ENCODE measurements around the gene ABHD2.
A peak's percentile ranks its signal among the peaks of the same experiment; 100 is the strongest.
"Not testable (repeated sequence)": the region's sequence is repeated elsewhere in the genome, so short reads cannot be mapped to it uniquely, and the experiment has no call there.

The ABHD2 gene

GRCh38 chr15:89075101-89075640 is 13.1 kb upstream of the ABHD2 start:
- DNase-seq = no peak

GRCh38 chr15:89075846-89076245 is 12.4 kb upstream of the ABHD2 start:
- DNase-seq = no peak

- DNase-seq = no peak
Observed at GRCh38 chr15:89077750-89078149, 10.5 kb upstream of the ABHD2 start.

DNA sequence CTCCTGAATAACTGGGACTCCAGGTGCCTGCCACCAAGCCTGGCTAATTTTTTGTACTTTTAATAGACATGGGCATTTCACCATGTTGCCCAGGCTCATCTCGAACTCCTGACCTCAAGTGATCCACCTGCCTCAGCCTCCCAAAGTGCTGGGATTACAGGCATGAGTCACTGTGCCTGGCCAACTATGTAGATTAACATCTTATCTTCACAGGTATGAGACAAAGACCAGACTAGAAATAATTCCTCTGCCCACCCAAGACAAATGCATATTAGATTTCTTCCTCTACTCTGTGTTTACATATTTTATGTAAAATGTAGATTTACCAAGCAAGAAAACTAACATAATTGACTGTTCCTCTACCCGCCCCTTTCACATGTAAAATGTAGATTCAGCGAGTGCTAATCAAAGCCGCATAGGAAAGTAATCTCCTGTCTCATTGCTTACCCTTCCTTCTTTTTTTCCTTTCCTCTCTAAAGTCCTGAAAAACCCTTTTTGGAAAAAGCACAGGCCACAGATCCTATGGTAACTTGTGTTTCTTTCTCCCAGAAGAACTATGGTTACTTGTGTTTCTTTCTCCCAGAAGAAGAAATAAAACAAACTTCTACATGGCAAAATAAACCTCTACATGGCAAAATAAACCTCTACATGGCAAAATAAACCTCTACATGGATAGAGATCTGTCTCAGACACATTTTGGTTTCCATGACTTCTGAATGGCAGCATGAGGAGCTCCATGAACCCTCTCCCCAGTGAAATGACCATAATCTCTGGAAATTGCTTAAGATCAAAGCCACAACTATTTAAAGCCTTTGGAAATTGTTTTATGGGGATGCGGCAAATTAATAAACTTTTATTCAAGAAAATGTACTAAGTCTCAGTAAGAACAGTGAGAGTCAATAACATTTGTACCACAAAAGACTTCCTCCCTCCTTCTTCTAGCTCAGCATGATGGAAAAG is 9.1 kb upstream of the ABHD2 start:
- no peak for DNase-seq

DNA sequence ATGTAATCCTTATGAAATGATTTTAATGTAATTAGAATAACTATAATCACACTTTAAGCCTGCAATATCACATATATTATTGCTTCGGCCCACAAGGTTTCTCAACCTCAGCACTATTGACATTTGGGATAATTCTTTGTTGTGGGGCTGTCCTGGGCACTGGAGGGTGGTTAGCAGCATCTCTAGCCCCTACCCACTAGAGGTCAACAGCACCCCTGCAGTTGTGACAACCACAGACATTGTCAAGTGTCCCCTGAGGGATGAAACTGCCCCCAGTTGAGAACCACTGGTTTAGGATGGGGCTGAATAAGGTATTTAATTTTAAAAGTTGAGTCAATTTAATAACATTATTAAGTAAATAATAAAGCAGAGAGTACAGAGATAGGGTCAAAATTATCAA is 6.4 kb upstream of the ABHD2 start:
- DNase-seq = no peak

- no peak for DNase-seq
Observed at GRCh38 chr15:89083246-89083645, 5.0 kb upstream of the ABHD2 start.

DNA sequence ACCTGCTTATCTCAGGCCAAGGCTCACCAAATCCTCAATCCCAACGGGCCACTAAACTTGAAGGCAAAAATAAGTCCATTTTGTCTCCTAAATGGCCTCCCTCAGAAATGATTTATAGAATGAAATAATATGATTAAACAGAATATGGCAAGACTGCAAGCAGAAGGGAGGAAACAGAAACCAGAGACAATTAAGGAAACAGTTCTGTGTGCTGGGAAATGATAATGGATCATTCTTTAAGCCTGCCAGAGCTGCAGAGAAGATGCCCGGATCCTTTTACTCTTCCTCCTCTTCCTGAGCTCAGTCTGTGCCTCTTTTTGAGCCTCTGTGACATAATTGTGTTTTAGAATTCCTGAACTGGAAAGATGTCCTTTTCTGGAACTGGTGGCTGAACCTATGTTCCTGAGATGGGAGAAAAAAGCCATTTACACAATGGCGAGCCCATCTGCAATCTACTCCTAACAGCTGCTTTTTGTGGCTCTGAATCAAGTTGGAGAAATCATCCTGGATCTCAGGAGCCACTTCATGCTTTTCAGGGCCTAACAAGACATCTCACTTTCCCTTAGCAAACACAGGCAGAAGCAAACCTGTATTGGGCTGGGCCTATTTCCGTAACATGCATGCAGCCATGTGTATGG is 2.8 kb upstream of the ABHD2 start:
- no peak for DNase-seq

DNA sequence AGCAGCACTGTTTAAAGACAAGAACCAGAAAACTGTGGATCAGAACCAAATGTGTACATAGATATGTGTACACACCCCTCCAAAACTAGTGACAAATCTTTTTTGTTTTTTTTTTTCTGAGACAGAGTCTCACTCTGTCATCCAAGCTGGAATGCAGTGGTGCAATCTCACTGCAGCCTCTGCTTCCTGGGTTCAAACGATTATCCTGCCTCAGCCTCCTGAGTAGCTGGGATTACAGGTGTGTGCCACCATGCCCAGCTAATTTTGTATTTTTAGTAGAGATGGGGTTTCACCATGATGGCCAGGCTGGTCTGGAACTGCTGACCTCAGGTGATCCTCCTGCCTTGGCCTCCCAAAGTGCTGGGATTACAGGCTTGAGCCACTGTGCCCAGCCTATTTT is 2.3 kb upstream of the ABHD2 start:
- DNase-seq = not testable (repeated sequence)

GRCh38 chr15:89086390-89086789 is 1.9 kb upstream of the ABHD2 start:
- not testable (repeated sequence) for DNase-seq

GRCh38 chr15:89087161-89087829 is 961 bp upstream of the ABHD2 start:
- DNase-seq = no peak

GRCh38 chr15:89088605-89089315 is 504 bp downstream of the ABHD2 start:
- no peak for DNase-seq

DNA sequence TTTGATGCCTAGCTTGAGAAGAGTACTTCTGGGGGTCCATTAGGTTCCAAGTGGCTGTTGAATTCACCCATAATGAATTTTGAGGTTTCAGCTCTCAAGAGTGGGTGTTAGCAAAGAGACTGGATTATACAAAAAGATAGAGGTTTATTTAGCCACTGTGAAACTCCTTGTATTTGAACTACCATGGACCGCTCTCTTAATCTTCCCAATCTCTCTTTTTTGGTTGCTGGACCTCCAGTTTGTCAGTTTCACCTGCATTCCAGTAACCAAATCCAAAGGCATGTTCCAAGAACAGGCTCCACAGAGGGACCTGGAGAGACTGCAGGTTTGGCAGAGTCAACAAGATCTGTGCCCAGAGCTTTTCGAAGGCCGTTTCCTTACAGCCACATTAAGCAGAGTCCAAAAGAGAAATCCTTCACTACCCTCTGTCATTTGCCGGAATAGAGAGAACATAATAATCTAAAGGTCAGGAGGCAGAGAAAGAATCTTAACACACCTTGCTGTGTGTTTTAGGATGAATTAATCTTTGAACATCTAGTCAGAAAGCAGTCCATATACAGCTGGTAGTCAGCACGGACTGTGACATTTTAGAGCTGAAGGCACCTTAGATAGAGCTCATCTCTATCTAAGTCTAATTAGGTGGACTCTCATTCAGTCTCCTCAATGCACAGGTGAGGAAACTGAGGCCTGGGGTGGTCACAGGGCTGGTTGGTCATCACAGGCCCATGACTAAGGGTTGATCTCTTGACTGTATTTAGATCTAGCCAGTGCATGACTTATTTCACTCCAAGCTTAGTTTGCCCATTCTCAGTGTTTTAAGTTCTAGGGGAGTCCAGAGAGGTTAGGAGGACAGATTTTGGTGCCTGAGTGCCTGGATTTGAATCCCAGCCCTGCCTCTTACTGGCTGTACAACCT is 1.3 kb downstream of the ABHD2 start:
- no peak for DNase-seq

DNA sequence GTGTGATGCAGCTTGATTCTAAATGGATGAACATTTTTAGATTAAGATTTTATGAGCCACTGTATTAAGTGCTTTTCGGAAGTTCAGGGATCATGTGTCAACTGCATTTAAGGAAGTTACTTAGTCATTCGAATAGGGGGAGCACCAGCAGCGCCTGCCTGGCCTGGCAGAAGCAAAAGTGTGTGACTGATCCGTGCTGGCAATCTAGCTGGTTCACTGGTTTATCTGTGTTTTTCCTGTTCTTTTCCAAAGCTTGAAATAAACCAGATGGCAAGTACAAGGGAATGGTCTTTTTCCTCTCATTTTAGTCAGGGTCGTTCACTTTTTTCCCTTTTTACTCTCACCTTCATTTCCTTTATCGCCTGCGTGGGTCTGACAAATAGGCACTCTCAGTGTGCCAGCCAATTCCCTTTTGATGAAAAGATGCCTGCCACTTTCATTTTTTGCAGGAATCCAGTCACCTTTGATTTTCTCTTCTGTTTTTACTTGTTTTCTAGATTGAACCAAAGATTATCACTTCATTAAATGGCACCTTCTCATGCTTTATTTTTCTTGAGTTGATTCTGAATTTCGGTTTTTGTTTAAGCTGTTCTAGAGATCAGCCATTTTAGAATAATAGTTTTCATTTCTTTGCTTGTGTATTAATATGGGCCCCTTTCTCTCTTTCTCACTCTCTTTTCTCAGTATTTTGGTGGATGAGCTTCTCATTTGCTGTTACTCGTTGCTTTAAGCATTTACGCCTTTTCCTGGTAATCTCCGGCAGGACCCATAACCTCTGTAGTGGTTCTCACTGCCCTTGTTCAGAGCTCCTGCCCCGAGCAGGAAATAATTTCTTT is 2.8 kb downstream of the ABHD2 start:
- peak; percentile 49 to 60 for DNase-seq

DNA sequence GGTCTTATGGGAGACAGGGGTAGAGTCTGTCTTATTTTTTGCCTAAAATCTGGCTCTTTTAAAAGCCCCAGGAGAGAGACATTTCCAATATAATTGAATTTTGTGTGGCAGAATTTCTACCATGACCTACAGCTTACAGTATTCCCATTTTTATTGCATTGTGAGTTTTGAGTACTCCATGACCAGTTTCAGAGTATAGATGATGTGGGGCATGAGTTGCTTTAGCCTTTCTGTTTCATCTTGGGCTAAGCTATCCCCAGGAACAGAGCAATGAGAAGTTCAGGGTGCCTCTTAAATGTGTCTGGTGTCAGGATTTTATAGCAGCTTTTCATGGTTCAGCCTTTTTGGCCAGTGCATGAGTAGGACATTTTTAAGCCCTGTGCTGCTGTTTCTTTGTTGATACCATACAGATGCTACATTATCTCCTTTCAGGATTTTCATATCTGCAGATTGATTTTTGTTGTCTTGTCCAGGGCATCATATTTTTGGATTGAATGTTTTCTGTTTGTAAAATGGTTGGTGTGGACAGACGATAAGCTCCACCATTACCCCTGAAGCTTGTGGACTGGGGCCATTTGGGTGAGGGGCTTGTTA is 3.5 kb downstream of the ABHD2 start:
- DNase-seq = no peak

- no peak for DNase-seq
Observed at GRCh38 chr15:89093509-89093908, 5.3 kb downstream of the ABHD2 start.

GRCh38 chr15:89095073-89095472 is 6.8 kb downstream of the ABHD2 start:
- no peak for DNase-seq

DNA sequence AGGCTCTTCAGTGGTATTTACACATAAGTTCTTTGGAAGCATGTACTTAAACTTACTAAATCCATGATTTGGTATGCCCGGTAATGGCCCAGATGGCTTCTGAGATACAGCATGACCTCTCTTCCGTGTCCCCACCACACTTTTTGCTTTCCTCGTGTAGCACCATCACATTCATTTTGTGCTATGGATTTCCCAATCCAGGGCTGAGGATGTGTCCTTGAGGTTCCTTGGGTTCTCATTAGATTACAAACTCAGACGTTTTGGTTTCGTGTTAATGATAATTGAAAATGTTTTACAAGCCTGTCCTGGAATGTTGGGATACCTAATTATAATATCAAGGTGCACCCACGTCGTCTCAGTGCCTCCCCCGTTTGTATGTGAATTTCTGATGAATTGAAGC is 7.3 kb downstream of the ABHD2 start:
- no peak for DNase-seq

- DNase-seq = no peak
Observed at GRCh38 chr15:89096664-89097063, 8.4 kb downstream of the ABHD2 start.

GRCh38 chr15:89097313-89097712 is 9.1 kb downstream of the ABHD2 start:
- DNase-seq = no peak

DNA sequence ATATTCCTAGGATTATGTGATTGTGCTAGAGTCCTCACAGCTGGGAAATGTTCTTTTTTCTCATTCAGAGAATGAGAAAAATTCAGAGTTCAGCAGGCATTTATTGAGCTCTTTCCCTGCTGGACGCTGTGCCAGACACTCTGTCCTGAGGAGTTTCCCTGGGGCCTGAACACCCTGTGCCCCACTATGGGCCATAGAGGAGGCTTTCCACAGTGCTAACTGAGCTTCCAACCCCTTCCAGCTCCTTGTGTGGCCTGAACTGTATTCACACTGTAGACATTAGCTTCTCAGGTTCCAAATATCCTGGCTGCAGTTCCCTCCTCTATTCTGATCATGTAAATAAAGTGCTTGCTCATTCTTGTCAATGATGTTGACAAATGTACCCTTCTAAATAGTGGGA is 10.0 kb downstream of the ABHD2 start:
- DNase-seq = no peak

Measured in activated CD4-positive, alpha-beta T cell treated with anti-CD3 and anti-CD28 coated beads, Interleukin-2, amount 50 U/mL, for 48 hours (primary cell).